HG03460 (cell line): Measurements from ENCODE around the gene PDE4D.
"Not testable (repeated sequence)": the region's sequence is repeated elsewhere in the genome, so short reads cannot be mapped to it uniquely, and the experiment has no call there.

ENCODE experiments used
- ATAC-seq: cut with Tn5 transposase; IDR thresholded peaks from one replicate; pipeline ENCODE4 v1.9.1; 2021; ENCODE audit not compliant: unreplicated experiment

The PDE4D gene

DNA sequence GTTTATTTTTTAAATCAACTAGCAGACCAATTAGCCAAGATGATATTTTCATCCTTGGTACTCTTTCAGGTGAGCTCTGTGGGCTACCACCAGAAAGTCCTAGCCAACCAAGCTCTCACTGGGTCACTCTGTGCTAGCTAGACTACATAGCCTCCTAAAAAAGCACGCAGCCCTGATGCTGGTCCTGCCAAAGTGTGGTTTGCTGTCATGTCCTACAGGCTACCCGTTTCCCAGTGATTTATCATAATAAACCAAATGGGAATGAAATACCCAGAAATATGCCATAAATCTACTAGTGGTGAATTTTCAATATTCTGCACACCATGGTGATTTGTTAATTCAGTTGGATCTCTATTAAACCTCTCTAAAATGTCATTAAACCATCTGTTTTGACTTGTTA, 829.2 kb downstream of the PDE4D start:
- ATAC-seq: no peak

DNA sequence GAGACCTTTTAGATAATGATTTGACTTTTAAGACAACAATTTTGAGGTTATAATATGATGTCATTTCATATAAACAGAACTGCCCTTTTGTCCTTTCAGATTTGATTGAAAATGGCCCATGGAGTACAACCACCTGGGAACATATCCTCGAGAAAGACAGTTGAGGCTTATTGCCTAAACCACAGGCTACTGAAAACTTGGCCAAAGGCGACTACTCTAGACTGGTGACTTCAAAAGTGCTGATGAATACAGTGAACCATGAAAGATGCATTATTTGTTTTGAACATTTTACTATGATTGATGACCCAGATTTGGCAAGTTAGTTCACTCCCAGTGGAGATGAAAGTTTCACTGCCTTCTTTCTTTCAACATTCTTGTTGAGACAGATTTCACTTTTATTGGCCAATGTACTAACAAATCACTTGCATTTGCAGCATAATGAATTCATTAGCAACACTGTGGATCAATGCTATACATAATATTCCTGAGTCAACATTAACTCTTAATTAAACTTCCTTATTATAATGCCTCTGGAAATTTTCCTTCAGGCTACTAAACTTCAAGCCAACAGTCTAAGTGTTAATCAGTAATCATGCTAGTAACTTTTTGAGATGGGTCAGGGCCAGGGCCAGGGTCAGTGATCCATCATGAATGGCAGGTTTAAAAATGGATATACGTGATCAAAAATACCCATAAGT, 830.4 kb downstream of the PDE4D start:
- ATAC-seq: no peak

DNA sequence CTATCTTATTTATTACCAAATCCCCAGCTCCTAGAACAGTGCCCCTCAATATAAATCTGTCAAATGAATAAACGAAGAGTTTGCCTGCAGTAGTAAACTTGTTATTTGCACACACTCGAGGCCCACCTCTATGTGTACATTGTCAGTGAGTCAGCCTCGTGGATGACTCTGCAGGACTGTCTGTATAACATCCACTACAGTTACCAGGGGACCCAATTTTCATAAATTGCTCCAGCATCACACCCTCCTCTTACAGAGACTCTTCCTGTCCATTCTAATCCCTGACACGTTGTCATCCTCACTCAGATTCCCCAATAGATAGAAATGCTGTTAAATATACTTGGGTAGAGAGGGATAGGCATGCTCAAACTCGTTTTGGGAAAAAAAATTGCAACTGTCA, 832.1 kb downstream of the PDE4D start:
- ATAC-seq: no peak

DNA sequence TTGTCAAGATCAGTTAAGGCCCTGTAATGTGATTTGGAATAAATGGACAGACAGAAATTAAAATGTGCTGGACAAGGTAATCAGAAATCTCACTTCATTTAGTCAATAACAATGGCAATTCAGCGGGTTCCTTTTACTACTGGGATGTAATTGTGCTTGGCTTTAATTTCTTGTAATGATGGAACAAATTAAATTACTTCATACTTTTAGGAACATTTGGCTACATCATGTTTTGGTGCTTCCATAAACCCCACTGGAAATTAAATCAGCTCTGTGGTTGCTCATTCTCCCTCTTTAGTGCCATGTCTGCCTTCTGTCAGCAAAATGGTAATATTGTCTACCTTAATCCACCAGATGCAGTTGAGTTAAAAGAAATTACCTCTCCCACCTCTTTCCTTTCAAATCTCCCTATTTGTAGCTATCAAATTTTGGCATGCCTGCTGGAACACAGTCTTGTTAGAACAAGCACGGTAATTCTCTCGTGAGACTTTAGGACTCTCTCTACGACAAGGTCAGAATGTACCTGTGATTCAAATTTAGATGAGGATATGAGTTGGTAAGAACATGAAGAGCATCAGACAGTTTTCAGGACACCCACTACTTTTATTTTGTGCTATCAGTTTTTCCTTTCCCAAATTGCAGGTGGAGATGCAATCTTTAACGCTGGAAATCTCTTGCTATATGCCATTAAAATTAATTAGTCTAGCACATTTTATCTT, 834.4 kb downstream of the PDE4D start:
- ATAC-seq: no peak

DNA sequence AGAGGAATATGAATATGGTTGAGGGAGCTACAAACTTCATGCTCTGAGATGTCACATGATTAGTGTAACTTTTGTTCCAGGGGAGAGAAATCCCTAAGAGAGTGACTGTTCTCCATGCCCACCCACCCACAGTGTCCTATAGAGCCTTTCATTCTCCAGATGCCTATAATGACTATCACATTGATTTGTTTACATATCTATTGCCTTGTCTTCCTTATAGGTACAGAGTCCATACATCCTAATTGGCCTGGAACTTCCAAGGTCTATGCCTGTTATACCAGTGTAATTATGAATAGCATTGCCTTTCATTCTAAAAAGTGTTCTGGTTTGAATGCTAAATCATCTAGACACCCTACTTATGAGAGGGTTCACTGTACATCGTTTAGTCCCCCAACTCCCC, 835.3 kb downstream of the PDE4D start:
- ATAC-seq: no peak

DNA sequence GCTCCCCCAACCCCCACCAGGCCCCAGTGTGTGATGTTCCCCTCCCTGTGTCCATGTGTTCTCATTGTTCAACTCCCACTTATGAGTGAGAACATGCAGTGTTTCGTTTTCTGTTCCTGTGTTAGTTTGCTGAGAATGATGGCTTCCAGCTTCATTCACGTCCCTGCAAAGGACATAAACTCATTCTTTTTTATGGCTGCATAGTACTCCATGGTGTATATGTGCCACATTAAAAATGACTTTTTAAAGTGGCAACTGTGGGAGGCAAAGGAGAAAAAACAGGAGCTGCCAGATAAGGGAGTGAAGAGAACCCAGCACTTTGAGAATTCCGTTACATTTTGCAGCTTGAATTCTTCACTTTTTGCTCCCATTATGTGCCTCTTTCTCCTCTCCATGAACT, 836.9 kb downstream of the PDE4D start:
- not testable (repeated sequence) for ATAC-seq

DNA sequence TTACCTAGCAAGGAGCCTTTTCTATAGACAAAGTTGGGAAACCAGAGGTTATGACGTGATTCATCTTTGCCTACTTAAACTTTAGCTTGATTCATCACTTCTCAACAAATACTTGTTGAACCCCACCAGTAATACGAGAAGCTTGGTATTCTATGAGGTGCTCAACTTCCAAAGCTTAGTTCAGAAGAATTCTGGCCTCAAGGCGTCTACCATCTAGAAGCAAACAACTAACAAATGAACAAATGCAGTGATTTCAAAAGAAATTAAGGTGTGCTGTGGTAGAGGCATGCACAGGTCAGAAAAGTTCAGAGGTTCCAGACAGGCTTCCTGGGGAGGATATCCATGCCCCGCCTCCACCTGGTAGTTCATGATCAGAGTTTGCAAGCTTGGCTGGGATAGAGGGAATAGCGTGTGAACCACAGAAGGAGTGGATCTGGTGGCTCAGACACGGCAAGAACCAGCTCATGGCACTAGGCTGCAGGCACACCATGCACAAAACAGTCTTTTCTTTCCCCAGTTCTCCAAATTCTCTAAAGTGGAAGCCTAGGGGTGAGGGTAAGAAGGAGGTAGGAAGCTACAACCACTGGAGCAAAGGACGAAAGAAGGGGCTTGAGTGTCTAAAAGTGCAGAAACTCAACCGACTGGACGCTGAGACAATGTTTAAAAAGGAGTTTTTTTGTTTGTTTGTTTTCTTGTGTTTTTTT, 837.6 kb downstream of the PDE4D start:
- no peak for ATAC-seq

DNA sequence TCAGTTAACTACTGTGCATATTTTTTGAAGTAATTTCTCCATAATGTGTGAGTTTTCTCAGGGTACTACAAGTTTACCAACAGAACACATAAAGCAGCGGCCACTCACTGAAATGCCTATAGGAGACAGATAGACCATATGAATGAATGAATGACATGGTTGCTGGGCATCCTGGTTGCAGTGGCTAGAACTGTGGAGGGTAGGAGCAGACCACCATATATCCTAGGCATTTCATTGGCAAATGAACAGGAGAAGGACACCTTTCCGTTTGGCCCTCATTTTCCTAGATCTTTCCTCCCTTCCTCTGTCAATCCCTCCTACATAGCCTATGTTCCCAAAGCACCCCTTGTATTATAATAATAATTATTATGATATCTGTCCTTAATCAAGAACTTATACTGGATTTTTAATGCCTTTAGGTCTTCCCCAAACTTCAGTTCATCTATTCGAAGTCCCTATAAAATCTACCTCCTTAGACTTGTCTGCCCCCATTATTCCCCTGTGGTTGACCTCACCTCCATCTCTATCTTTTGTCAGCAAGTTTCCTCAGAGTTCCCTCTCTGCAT, 838.5 kb downstream of the PDE4D start:
- ATAC-seq: no peak

DNA sequence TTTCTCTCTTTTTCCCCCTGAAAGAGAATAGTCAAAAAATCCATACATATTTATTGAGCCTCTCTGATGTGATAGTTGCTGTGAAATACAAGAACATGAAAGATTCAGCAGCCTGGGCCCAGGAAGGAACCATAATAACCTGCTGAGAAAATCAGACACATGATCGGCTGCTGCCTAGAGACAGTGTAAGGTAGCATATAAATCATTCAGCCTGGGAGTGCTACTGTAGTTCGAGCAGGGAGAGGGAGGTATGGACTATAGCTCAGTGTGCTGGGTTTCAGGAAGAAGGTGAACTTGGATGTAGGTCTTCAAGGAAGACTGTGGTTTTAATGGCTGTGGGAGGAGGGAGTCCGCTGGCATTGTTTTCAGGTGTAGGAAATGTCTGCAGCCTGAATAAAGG, 841.6 kb downstream of the PDE4D start:
- no peak for ATAC-seq

DNA sequence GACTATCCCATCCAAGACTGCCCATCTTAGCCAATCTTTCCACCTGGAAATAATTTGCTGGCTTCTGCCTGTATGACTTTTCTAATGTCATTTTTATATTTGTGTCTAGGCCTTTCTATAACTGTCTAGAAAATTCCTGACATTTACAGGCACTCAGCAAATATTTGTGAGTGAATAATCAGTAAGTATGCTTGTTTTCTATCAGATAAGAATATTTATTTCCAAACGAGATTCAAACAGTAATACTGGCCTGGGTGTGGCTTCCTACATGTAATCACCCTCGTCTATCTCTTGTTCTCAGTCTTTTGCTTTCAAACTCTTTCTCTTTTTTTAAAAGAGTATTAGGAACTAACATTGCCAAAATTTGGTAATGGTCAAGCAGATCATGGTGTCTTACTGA, 844.4 kb downstream of the PDE4D start:
- no peak for ATAC-seq

DNA sequence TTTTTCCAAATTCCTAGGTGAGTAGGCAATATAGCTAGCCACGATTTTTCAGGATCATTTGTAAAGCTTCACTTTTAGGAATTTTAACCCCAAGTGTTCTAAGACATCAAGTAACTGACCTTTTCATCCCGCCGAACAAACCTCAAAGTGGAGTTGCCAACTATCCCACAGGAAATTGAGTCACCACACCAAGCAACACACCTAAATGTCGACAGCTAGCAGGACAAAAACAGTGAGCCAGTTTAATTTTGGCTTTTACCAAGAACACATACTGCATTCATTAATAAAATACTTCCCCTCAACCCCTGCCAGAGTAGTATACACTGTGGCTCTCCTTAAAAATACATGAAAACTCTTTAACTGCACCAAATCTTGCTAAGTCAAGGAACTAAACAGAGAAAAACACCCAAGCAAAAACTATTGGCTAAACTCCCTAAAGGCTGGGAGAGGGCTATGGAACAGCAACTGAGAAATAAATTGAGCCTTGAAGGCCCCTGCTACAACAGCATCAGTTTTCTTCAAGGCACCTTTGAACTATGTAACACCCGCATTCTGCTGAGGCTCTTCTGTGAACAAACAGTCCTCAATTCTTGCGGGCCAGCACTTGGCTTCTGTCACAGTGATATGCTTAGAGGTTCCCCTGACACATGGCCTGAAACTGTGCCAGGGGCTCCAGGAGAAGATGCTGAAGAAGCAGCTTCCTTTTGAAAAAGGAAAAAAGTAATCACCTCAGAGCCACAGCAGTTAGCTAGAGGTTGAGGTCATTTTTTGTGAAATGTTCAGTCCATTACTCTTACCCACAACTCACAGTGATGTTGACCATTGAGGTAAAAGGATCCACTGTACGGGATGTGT, 851.1 kb downstream of the PDE4D start:
- ATAC-seq: no peak

DNA sequence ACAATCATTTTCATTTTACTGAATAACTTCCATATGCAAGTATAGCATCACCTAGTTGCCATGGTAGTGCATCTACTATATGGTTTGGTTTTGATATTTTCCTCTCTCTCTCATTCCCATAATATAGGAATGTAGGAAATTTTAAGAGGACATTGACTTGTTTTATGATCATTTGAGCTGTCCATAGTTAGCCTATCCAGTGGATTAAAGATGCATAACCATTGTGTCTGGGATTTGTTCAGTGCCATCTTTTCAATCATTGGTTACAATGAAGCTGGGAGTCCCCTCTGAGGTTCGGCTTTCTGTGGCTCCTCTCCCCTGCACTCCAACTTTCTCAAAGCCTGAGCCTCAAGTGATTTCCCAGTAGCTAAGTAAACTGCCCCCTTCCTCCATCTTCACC, 852.2 kb downstream of the PDE4D start:
- ATAC-seq: no peak

DNA sequence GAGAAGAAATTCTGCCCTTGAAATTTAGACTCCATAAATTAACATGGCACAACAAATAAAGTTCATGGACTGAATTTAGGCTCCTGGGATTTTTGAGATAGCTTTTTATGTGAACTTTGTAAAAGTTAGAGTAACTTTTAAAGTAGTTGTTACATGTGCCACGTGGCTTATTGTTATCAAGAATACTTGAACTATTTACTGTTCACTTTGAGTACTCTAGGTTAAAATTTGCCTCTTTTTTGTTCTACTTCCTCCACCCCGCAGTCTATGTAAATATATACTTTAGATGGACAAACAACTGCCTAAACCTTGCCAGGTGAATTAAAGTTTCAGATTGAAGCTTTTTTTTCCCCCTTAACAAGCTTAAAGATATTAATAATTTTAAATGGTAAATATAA, 852.7 kb downstream of the PDE4D start:
- ATAC-seq: no peak

DNA sequence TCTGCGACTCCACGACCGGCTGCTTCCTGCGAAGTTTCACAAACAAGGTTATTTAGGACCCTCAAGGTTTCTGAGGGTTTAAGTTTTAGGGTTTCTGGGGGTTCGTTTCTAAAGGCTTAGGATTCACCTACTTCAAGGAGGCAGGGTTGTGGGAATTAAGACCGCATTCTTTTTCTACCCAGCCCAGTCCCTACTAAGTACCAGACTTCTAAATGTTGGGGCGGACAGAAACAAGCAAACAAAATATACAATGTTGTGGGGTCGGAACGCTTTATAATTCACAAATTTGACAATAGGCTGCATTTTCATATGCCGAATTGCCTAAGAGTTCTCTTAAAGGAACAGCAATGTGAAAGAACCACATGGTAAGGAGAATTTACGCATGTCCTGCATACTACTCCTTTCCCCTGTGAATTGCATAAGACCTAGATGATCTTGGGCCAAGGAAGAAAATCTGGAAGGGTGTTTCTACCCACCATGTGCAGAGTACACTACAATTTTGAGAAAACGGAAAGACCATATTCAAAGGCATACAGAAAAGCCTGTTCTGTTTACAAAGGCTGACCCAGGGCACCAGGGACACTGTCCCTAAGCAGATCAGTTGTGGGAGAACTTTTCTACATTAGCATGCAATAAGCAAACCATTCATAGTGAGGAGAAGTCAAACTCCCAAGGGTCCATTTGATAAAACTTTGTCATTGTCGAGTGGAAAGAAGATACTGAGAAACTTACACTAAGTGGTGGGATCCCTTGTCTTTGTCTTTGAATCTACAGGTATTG, 853.3 kb downstream of the PDE4D start:
- no peak for ATAC-seq

DNA sequence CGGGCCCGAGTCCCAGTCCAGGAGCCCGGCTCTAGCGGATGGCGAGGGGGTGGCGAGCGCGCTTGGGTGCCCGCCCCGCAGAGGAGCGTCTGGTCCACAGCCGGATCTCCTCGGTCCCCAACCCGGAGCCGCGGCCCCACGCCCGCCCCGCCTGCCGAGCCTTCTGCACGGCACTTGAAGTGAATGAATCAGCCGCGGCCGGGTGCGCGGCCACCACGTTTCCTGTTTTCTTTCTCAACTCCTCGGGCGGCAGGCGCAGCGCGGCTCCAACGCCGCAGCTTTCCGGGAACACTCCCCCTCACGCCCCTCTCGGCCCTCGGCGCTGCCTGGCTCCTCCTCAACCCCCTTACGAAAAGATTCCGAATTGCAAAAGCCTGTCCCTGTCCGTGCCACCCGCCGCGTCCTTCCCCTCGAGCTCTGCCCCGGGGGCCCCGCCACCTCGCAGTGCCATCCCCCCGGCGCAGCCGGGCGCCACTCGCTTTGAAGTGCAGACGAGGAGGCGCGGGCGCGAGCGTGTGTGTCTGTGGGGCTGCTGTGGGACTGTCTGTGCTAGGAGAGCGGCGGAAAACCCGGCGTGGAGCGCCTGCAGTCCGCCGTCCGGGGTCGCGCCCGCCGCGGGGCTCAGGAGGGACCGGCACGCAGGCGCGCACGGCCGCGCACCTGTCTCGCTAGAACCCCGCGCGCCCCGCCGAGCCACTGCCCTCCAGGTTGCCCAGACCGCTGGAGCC, 854.1 kb downstream of the PDE4D start:
- peak; percentile 64 for ATAC-seq

DNA sequence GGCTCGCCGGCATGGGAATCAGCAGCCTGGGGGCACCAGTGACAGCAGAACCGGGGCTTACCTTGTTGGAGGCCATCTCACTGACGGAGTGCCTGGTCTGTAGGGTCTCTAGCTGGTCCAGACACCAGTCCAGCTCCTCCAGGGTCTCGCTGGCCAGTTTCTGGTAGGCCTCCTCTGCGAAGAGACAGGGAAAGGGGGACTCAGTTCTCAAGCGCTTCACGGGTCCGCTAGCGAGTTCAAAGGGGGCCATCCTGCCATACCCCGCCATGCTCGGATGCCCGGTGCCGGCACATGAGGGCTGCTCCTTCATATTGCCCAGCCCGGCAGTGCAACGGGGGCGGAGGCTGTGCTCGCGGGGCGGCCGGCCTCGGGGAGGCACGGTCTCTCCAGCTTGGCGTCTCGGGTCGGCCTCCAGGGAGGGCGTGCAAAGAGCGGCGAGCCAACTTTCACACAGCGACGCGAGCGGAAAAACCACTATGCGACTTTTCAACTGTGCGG, 854.7 kb downstream of the PDE4D start:
- peak; percentile 35 for ATAC-seq

DNA sequence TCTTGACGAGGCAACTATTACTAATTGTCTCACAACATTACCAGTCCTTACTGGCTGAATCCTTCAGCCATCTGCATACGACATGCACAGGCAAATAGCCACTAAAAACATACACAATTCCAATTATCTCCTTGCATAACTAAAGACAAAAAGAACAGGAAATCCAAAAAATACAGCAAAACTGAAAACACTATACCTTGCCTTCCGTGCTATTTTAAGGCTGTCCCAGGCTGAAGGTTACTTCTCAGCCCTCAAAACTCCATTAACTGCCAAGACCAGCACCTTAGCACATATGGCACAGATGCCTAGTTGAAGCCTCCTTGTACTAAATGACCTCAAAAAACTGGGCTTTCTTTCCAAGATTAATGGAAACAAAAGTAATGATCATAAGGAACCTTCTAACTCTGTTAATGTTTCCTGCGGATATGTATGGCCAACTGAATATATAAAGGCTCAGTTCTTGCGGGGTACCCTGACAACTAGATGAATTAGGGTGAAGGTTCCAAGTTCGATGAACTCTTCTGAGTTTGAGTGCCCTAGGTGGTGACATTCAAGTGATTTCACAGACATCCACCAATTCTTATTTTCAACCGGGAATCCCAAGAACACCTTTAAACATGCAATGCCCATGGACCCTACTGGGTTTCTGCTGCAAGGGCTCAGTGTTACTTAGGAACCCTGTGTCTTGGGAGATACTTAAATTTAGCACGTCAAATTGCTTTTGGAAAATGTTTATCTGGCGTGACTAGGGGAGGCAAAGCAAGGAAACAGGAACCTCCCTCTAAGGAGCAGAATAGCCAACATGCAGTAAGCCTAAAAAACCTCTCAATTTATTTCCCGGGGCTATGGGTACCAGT, 855.4 kb downstream of the PDE4D start:
- ATAC-seq: no peak

DNA sequence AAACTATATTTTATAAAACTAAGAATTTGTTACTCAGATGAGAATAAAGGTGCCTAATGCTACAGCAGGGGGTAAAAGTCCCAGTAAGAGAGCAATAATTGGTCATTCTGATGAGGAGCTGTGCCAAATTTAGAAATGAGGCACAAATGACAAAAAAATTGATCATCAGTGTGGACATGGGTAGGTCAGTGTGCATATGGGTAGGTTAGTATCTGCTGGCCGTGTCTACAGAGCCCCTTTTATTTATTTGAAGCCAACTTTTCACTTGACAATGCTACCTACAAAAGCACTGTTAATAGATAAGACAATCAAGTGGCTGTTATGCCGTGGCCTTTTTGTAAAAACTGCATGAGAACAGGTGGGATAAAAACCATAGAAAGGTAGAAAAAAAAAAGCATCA, 856.1 kb downstream of the PDE4D start:
- ATAC-seq: no peak
